Natural killer cell treated with Interleukin-12 subunit alpha and Interleukin-12 subunit beta and Interleukin-15 and Interleukin-18, amount 100 ng/mL, for 72 hours (primary cell): ENCODE data around the gene CHPF2. TPM values are rescaled to one million over a fixed set of nuclear protein-coding genes. Genes with fewer than 3 reads are reported as not detected.
A peak's percentile ranks its signal among the peaks of the same experiment; 100 is the strongest.

Source experiments
- ATAC-seq, 2 donors: fragments of 150-1000 bp; cut with Tn5 transposase in 1 of 2; sonication (Bioruptor Pico), chemical (Tn5 transposase) in 1 of 2; 2 replicates each; pipeline ENCODE4 v1.10.0; 2021
- DNase-seq: peaks from one replicate; pipeline ENCODE4 v3.0.0; 2022; ENCODE audit warnings: low spot score
- H3K27ac Mint-ChIP-seq, 2 donors: 1 replicate in 1 of 2; 2 replicates in 1 of 2; pipeline ENCODE4 v1.8.0; 2022; ENCODE audit warnings: mixed read lengths in 2 of 2, mild to moderate bottlenecking in 1 of 2, moderate library complexity in 1 of 2
- H3K27me3 Mint-ChIP-seq, 2 donors: 1 replicate in 1 of 2; 2 replicates in 1 of 2; pipeline ENCODE4 v1.8.0; 2022; ENCODE audit warnings: mixed read lengths in 2 of 2
- H3K36me3 Mint-ChIP-seq: one replicate; pipeline ENCODE4 v1.8.0; 2022; ENCODE audit warnings: mixed read lengths
- H3K4me1 Mint-ChIP-seq, 2 donors: 1 replicate in 1 of 2; 2 replicates in 1 of 2; pipeline ENCODE4 v1.8.0; 2022; ENCODE audit warnings: low read depth in 2 of 2, mixed read lengths in 2 of 2, mild to moderate bottlenecking in 1 of 2
- H3K4me3 Mint-ChIP-seq: one replicate; pipeline ENCODE4 v1.8.0; 2022; ENCODE audit warnings: mixed read lengths
- H3K9me3 Mint-ChIP-seq: 2 replicates; pipeline ENCODE4 v1.8.0; 2022; ENCODE audit warnings: mixed read lengths
- total RNA-seq, 2 donors: library from RNA; stranded (reverse); gene quantifications; one replicate each; pipeline ENCODE4 v1.2.3, GENCODE V29; 2022

CHPF2 gene
- total RNA-seq, 2 donors from 2014 or later, result 54.6 to 67.6 TPM

GRCh38 chr7:151276666-151277590, 44.6 kb downstream of the CHPF2 start:
- peaks cover 12 to 26% of the 10 kb centered on the region in 2 donors for H3K4me1 Mint-ChIP-seq
- DNase-seq, result no peak
- no peaks in the 10 kb centered on the region for H3K9me3 Mint-ChIP-seq
- peak overlapping the region; percentile 42 for H3K4me3 Mint-ChIP-seq
- ATAC-seq, result peak; percentile 72 to 78
- H3K27ac Mint-ChIP-seq, result no peak overlapping the region
- no peaks in the 10 kb centered on the region for H3K36me3 Mint-ChIP-seq
- H3K27me3 Mint-ChIP-seq, result peaks cover 13 to 17% of the 10 kb centered on the region in 2 donors

DNA sequence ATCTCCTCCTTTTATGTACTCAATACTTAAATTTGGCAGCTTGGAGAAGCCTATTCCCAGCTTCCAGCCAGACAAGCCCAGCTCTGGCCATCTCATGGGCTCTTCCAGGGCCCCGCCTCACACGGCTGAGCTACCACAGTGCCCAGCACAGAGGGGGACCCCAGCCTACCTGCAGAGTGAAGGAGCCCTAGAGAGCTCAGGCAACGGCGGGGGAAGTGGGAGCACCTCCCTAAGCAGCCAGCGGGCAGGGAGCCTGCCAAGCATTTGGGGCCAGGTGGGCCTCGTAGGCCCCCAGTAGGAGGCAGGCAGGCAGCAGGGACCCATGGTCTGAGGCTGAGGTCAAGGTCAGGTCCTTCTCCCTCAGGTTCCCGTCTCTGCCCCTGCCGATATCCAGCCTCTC, 45.3 kb downstream of the CHPF2 start:
- H3K4me3 Mint-ChIP-seq, result peak overlapping the region; percentile 42
- H3K9me3 Mint-ChIP-seq, result no peaks in the 10 kb centered on the region
- no peak overlapping the region for H3K27ac Mint-ChIP-seq
- H3K4me1 Mint-ChIP-seq, result peaks cover 6 to 20% of the 10 kb centered on the region in 2 donors
- H3K36me3 Mint-ChIP-seq, result no peaks in the 10 kb centered on the region
- H3K27me3 Mint-ChIP-seq, result peaks cover 13 to 18% of the 10 kb centered on the region in 2 donors
- no peak for DNase-seq
- ATAC-seq, result no peak

- no peaks in the 10 kb centered on the region for H3K9me3 Mint-ChIP-seq
- H3K4me1 Mint-ChIP-seq, result peaks cover 12 to 20% of the 10 kb centered on the region in 2 donors
- peaks cover 6% of the 10 kb centered on the region for H3K36me3 Mint-ChIP-seq
- no peak overlapping the region for H3K4me3 Mint-ChIP-seq
- no peak for ATAC-seq
- H3K27me3 Mint-ChIP-seq, result peaks cover 13 to 25% of the 10 kb centered on the region in 2 donors
- H3K27ac Mint-ChIP-seq, result no peak overlapping the region
- no peak for DNase-seq
These were observed 46.7 kb downstream of the CHPF2 start for GRCh38 chr7:151278949-151279348.

DNA sequence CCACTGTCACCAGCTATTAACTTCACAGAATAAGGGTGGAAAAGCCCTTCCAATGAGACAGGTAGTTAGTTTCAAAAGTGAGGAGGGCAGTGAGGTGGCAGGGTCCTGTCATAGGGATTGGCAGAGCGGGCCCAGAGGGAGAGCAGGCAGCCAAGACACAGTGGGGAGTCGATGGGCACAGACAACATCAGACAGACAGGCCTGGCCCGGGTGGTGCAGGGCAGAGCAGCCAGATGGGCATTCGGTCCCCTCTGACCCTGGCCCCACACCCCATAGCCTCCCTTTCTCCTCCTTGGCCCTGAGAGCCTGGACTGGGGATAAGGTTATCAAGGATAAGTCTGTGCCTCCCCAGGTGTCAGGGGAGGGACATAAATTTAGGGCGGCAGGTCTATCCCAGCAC, 47.6 kb downstream of the CHPF2 start:
- no peak for ATAC-seq
- no peak for DNase-seq
- Mint-ChIP-seq H3K36me3 (peaks cover 6% of the 10 kb centered on the region), H3K4me1 (peaks cover 12 to 17% of the 10 kb centered on the region in 2 donors), H3K27ac (no peak overlapping the region), H3K27me3 (peaks cover 10 to 27% of the 10 kb centered on the region in 2 donors), H3K4me3 (no peak overlapping the region), H3K9me3 (no peaks in the 10 kb centered on the region)

DNA sequence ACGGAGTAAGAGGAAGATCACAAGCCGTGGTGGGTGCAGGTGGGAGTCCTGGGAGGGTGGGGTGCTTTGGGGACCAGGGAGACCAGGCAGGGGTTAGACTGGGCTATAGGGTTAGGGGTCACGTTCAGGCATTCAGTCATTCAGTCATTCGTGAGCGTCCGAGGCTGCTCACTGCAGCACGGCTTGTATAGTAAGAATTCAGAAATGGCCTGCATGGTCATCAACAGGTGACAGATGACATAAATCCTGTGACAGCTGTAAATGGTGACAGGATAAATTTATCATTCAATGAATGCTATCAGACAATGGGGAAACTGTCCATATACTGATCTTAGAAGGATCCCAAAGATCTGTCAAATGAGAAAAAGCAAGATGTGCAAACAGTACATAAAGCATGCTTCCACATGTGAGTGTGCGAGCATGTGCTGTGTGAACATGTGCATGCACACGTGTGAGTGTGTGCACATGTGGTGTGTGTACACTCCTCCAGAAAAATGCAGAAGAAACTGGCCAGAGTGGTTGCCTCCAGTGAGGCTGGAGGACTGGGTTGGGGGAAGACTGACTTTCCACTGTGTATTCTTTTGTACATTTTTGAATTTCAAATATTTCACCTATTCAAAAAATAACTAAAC, 48.2 kb downstream of the CHPF2 start:
- no peak for DNase-seq
- no peak overlapping the region for H3K4me3 Mint-ChIP-seq
- H3K27ac Mint-ChIP-seq, result no peak overlapping the region
- peaks cover 11 to 30% of the 10 kb centered on the region in 2 donors for H3K27me3 Mint-ChIP-seq
- no peak for ATAC-seq
- no peaks in the 10 kb centered on the region for H3K9me3 Mint-ChIP-seq
- H3K4me1 Mint-ChIP-seq, result peaks cover 12 to 17% of the 10 kb centered on the region in 2 donors
- peaks cover 6% of the 10 kb centered on the region for H3K36me3 Mint-ChIP-seq

DNA sequence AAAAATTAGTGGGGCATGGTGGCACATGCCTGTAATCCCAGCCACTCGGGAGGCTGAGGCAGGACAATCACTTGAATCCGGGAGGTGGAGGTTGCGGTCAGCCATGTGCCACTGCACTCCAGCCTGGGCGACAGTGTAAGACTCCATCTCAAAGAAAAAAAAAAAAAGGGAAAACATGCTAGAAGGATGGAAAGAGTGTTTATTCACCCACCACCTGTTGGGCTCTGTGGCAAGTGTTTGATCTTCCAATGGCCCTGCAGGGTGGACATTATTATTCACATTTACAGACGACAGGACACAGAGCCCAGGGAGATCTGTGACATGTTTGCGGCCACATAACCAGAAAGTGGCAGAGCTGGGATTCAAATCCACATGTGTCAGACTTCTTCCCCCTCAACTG, 49.4 kb downstream of the CHPF2 start:
- H3K9me3 Mint-ChIP-seq, result no peaks in the 10 kb centered on the region
- peaks cover 6% of the 10 kb centered on the region for H3K36me3 Mint-ChIP-seq
- DNase-seq, result no peak
- peaks cover 11 to 23% of the 10 kb centered on the region in 2 donors for H3K27me3 Mint-ChIP-seq
- ATAC-seq, result no peak
- peaks cover 6 to 8% of the 10 kb centered on the region in 2 donors for H3K4me1 Mint-ChIP-seq
- H3K27ac Mint-ChIP-seq, result no peak overlapping the region
- H3K4me3 Mint-ChIP-seq, result no peak overlapping the region

DNA sequence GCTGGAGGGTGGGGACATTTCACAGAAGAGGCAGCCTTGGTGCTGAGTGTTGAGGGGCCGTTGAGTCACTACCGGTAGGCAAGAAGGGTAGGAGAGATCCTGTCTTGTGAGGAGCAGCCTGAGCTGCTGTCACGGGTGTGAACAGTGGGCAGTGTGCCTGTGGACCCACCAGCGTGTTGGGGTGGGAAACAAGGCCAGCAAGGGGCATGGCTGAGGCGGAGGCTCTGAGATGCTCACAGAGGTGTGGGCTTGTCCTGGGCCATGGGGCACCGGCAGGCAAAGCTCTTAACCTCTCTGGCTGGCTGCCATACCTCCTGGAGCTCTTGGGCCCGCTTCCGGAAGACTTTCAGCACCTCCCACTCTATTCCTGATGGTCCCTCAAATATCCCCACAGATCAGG, 49.8 kb downstream of the CHPF2 start:
- Mint-ChIP-seq H3K9me3 (no peaks in the 10 kb centered on the region), H3K27ac (no peak overlapping the region), H3K4me1 (peaks cover 6 to 8% of the 10 kb centered on the region in 2 donors), H3K27me3 (peaks cover 11 to 23% of the 10 kb centered on the region in 2 donors), H3K4me3 (no peak overlapping the region), H3K36me3 (peaks cover 6% of the 10 kb centered on the region)
- ATAC-seq, result no peak
- DNase-seq, result no peak

DNA sequence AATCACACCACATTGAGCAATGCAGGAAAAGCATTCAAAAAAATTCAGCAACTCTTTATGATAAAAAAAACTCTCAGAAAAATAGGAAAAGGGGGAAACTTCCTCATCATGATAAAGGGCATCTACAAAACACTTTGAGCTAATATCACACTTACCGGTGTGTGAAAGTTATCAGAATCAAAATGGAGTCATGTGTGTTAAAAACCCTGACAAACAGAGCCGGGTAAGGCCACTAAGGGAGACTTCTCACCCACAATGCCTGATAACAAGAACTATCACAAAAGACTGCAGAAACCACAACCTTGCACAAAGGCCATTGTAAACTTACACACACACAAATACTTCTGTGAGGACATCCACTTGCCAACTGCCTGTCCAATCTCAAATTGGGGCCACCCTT, 51.0 kb downstream of the CHPF2 start:
- DNase-seq, result no peak
- peaks cover 6% of the 10 kb centered on the region for H3K36me3 Mint-ChIP-seq
- H3K27me3 Mint-ChIP-seq, result peaks cover 12 to 23% of the 10 kb centered on the region in 2 donors
- no peak overlapping the region for H3K4me3 Mint-ChIP-seq
- H3K9me3 Mint-ChIP-seq, result no peaks in the 10 kb centered on the region
- no peak overlapping the region for H3K27ac Mint-ChIP-seq
- peaks cover 3 to 6% of the 10 kb centered on the region in 2 donors for H3K4me1 Mint-ChIP-seq
- no peak for ATAC-seq

GRCh38 chr7:151286148-151286547, 53.9 kb downstream of the CHPF2 start:
- H3K27ac Mint-ChIP-seq, result no peak overlapping the region
- ATAC-seq, result no peak

More at GRCh38 chr7:151286148-151286547, 53.9 kb downstream of the CHPF2 start:
- H3K9me3 Mint-ChIP-seq, result no peaks in the 10 kb centered on the region
- H3K36me3 Mint-ChIP-seq, result peaks cover 6% of the 10 kb centered on the region
- H3K4me3 Mint-ChIP-seq, result no peak overlapping the region
- peaks cover 7 to 14% of the 10 kb centered on the region in 2 donors for H3K27me3 Mint-ChIP-seq
- peaks cover 0 to 6% of the 10 kb centered on the region in 2 donors for H3K4me1 Mint-ChIP-seq
- no peak for DNase-seq

Other genes with a start within 250 kb of the CHPF2 start
- gene NOS3, start 241.5 kb upstream of the CHPF2 start, total RNA-seq, result 1 to 10 TPM; 1.2 to 8.0 TPM
- 1 to 10 TPM; 2.5 to 2.7 TPM for gene ATG9B, start 208.0 kb upstream of the CHPF2 start, total RNA-seq
- 10 to 100 TPM; 43.1 to 82.8 TPM for gene ABCB8, start 204.0 kb upstream of the CHPF2 start, total RNA-seq
- 1 to 10 TPM; 2.8 to 4.7 TPM for gene ASIC3, start 184.0 kb upstream of the CHPF2 start, total RNA-seq
- 10 to 100 TPM; 12.5 to 16.2 TPM for gene CDK5, start 174.6 kb upstream of the CHPF2 start, total RNA-seq
- gene SLC4A2, start 172.9 kb upstream of the CHPF2 start, total RNA-seq, result 100 to 1,000 TPM; 117 to 195 TPM
- 100 to 1,000 TPM in 1 of 2 donors, 10 to 100 TPM in 1; 84.4 to 131 TPM for gene FASTK, start 151.7 kb upstream of the CHPF2 start, total RNA-seq
- gene TMUB1, start 149.0 kb upstream of the CHPF2 start, total RNA-seq, result 10 to 100 TPM; 65.5 to 73.1 TPM
- gene AGAP3, start 146.0 kb upstream of the CHPF2 start, total RNA-seq, result 100 to 1,000 TPM in 1 of 2 donors, 10 to 100 TPM in 1; 28.4 to 101 TPM
- gene GBX1, start 64.8 kb upstream of the CHPF2 start, total RNA-seq, result not detected
- not detected for gene ASB10, start 45.2 kb upstream of the CHPF2 start, total RNA-seq
- not detected for gene H2BK1, start 22.0 kb upstream of the CHPF2 start, total RNA-seq
- 100 to 1,000 TPM in 1 of 2 donors, 10 to 100 TPM in 1; 68.4 to 118 TPM for gene ABCF2, start 5.3 kb upstream of the CHPF2 start, total RNA-seq
- 1 to 10 TPM in 1 of 2 donors, under 1 TPM in 1; 0.93 to 1.2 TPM for gene SMARCD3, start 16.2 kb downstream of the CHPF2 start, total RNA-seq
- gene NUB1, start 109.3 kb downstream of the CHPF2 start, total RNA-seq, result 10 to 100 TPM; 53.6 to 66.9 TPM
- not detected for gene WDR86, start 177.6 kb downstream of the CHPF2 start, total RNA-seq
- not detected for gene CRYGN, start 207.7 kb downstream of the CHPF2 start, total RNA-seq